ENCODE results near the gene MYO1B.

DNA sequence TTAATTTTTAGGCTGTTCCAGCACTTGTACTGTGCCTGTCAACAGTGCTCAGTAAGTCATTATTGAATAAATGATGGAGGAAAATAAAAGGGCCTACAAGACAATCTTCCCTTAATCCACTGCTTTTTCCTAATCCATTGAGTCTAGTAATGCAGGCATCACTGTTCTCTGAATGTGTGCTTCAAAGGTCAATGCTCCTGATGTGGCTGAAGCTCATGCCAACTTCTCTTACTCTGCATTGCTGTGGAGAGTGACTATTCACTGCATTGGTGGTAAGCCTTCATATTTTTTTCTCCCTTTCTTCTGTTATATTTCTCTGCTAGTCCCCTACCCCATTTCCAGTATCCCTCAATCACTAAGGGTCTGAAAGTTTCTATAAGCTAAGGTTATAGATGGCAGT lies 31.9 kb upstream of the MYO1B start:
- TF ChIP-seq, protein P1, sequence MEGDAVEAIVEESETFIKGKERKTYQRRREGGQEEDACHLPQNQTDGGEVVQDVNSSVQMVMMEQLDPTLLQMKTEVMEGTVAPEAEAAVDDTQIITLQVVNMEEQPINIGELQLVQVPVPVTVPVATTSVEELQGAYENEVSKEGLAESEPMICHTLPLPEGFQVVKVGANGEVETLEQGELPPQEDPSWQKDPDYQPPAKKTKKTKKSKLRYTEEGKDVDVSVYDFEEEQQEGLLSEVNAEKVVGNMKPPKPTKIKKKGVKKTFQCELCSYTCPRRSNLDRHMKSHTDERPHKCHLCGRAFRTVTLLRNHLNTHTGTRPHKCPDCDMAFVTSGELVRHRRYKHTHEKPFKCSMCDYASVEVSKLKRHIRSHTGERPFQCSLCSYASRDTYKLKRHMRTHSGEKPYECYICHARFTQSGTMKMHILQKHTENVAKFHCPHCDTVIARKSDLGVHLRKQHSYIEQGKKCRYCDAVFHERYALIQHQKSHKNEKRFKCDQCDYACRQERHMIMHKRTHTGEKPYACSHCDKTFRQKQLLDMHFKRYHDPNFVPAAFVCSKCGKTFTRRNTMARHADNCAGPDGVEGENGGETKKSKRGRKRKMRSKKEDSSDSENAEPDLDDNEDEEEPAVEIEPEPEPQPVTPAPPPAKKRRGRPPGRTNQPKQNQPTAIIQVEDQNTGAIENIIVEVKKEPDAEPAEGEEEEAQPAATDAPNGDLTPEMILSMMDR (conservative IDR thresholded peaks at IDR 0.05 in 1 of 2, IDR thresholded peaks at IDR 0.05 in 1 of 2; ENCODE audit: extremely low read depth in 1 of 2, insufficient read depth in 1 of 2, low read depth in 1 of 2, low read length in 2 of 2), result no peak
- no peak for TF ChIP-seq EZH2 (IDR thresholded peaks at IDR 0.05; ENCODE audit: borderline replicate concordance, low read length)
